GM18511 (cell line): ENCODE results near the gene UQCRC2.
"Not testable (repeated sequence)": the region's sequence is repeated elsewhere in the genome, so short reads cannot be mapped to it uniquely, and the experiment has no call there.

ENCODE experiments used
- ATAC-seq: cut with Tn5 transposase; IDR thresholded peaks from one replicate; pipeline ENCODE4 v1.9.1; 2021; ENCODE audit warnings: mild to moderate bottlenecking, moderate library complexity; ENCODE audit not compliant: unreplicated experiment

UQCRC2 gene

DNA sequence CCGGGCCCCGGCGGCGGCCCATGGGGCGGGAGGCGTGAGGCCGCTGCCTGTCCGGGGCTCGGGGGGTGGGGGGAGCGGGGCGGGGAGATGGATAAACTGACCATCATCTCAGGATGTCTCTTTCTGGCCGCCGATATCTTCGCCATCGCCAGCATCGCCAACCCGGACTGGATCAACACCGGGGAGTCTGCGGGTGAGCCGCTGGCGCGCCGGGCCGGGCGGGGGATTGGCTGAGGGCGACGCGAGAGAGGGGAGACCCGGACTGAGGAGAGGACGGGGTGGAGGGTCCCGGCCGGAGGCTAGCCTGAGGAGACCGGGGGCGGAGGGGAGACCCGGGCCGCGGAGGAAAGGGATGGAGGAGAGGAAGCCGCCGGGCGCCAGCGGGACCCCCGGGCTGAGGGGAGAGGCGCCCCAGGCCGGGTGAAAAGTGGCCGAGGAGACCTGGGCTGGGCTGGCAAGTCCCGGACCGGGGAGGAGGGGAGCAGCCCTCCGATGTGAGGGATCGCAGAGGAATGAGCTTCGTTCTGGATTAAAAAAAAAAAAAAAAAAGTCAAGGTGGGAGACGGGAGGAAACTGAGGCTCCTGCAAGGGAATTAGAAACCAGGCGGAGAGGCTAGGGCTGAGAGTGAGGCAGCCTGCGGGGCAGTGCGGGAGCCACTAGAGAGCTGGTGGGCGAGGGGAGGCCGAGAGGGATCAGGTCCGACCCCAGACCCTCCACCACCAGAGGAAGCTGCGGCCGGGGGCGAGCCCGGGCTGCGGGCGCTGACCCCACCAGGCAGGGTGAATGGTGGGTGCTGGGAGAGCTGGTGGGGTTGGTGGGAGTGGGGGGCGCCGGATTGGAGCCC is 55.3 kb downstream of the UQCRC2 start:
- peak; percentile 26 for ATAC-seq

DNA sequence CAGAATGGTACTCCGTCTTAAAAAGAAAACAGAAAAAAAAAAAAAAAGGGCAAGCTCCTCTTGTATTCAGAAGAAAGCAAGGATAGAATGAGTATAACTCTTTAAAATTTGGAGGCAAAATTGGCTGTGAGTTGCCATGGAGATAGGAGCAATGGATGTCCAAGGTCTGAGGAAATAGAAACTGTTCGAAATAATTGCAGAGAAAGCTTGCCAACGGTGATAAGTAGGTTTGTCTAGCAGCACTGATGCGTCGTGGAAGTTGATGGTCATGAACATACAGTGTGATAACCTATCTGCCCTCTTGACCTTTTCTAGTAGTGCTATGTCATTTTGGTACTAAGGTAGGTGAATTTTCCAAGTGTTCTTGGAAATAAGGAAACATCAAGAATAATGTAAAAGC is 57.7 kb downstream of the UQCRC2 start:
- ATAC-seq = no peak

DNA sequence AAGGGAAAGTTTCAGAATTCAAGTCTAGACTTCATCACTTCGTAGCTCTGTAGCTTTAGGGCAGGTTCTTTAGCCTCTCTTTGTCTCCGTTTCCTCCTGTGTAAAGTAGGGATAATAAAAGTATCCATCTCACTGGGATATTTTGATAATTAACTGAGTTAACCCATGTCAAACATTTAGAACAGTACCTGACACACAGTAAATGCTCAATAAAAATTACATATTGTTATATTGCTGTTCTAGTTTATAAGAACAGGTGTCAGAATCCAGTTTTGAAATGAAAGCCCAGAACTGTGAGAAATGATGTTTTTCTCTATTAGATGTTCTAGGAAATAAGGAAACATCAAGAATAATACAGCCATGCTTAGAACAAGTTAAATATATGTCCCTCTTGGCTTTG is 59.1 kb downstream of the UQCRC2 start:
- ATAC-seq = no peak

GRCh38 chr16:22013486-22013885 is 60.3 kb downstream of the UQCRC2 start:
- no peak for ATAC-seq

- peak; percentile 60 for ATAC-seq
These were observed 61.2 kb downstream of the UQCRC2 start for GRCh38 chr16:22014271-22014873.

DNA sequence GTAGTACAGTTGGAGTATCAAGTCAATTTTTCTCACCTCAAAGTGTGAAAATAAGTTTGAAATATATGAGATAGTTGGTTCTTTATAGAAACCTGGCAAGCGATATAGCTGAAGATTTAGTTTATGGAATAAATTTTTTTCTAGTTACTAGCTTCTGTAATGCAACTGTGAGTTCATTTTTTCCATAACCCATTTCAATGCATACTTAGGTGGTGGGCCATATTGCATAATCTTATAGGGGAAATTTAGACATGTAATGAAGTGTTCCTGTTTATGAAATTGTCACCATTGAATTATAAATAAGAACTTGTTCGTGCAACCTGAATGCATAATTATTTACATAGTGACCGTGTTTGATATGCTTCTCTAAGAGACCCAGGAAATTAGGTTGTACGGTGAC is 63.8 kb downstream of the UQCRC2 start:
- ATAC-seq = no peak

DNA sequence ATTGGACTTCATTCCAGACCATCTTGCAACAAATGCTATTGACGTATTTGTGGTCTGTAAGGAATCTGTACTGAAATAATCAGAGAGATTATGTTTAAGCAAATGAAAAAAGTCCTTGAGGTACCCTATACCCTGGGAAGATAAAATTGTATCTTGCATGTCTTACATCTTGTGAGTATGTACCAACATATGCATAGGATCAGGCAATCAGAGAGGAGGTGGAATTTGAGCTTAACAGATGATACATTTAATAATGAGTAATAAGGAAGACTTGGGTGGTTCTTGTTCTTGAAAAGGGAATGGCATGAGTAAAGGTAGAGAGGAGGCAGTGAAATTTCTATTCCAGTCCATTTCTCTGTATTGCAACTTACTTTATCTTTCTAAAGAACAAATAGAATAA is 65.4 kb downstream of the UQCRC2 start:
- no peak for ATAC-seq

GRCh38 chr16:22022151-22022550 is 69.0 kb downstream of the UQCRC2 start:
- ATAC-seq = no peak

DNA sequence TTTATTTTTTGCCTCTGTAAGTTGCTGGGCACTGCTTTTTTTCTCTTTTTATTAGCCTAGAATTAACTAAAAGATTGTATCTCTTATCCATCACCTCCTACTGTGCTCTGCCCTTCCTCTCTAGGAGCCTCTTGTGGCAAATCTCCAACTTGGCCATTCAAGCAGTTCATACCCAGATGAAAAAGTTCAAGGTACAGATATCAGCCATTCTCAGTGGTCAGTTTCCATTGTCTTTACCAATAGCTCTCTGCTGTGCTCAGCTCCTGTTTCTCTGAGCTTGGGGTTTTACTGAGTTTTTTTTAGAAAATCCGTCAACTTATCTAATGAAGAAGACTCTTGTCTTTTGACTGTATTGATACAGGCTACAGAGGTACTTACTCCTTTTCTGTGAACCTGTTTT is 70.3 kb downstream of the UQCRC2 start:
- peak; percentile 57 for ATAC-seq

DNA sequence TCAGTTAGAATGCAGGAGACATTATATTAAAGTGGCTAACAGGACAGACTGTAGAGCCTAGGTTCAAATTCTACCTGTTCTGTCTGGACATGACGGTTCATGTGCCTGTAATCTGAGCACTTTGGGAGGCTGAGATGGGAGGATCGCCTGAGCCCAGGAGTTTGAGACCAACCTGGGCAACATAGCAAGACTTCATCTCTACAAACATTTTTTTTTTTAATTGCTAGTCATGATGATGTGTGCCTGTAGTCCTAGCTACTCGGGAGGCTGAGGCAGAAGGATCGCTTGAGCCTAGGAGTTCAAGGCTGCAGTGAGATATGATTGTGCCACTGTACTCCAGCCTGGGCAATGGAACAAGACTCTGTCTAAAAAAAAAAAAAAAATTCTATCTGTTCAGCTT is 71.6 kb downstream of the UQCRC2 start:
- not testable (repeated sequence) for ATAC-seq

GRCh38 chr16:22027633-22028032 is 74.5 kb downstream of the UQCRC2 start:
- ATAC-seq = no peak

- ATAC-seq = no peak
These were observed 76.5 kb downstream of the UQCRC2 start for GRCh38 chr16:22029632-22030031.

DNA sequence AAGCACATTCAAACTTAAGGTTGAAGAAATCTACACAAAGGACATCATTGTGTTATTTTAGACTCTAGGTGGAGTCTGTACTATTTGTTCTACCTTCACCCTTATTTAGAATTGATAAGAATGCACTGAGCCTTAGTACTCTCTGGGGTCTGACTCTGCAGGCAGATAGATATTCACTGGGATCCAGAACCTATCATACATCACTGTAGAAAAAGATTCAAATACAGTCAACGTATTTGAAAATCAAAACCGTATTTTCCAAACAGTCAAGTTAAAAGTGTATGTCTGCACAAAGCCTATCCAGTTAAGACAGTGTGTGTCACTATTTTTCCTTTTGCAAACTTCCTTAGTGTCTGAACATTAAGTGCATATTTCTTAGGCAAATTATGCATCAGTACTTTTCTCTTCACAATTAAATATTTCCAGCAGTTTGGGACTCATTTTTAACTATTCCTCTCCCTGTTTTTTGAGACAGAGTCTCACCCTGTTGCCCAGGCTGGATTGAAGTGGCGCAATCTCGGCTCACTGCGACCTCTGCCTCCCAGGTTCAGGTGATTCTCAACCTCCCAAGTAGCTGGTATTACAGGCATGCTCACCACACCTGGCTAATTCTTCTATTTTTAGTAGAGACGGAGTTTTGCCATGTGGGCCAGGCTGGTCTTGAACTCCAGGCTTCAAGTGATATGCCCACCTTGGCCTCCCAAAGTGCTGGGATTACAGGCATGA is 77.1 kb downstream of the UQCRC2 start:
- ATAC-seq = no peak

DNA sequence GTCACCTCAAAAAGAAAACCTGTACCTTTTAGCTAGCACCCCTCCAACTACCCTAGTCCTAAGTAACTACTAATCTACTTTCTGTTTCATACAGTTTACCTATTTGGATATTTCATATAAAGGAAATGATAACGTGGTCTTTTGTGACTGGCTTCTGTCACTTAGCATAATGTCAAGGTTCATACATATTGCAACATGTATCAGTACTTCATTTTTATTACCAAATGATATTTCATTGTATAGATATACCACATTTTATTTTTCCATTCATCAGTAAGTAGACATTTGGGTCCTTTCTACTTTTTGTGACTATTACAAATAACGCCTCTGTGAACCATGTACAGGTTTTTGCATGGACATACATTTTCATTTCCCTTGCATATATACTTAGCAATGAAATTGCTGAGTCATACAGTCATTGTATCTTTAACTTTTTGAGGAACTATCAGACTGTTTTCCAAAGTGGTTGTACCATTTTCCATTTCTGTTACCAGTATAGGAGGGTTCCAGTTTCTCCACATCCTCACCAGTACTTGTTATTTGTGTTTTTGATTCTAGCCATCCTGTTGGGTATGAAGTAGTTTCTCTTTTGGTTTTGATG is 78.4 kb downstream of the UQCRC2 start:
- ATAC-seq = no peak
